ENCODE measurements around the gene RCOR2. TPM values are rescaled to one million over a fixed set of nuclear protein-coding genes. Genes with fewer than 3 reads are reported as not detected.
"Not testable (repeated sequence)": the region's sequence is repeated elsewhere in the genome, so short reads cannot be mapped to it uniquely, and the experiment has no call there.

RCOR2 gene
- total RNA-seq, 1 experiment from 2014 or later: 0.61 TPM

DNA sequence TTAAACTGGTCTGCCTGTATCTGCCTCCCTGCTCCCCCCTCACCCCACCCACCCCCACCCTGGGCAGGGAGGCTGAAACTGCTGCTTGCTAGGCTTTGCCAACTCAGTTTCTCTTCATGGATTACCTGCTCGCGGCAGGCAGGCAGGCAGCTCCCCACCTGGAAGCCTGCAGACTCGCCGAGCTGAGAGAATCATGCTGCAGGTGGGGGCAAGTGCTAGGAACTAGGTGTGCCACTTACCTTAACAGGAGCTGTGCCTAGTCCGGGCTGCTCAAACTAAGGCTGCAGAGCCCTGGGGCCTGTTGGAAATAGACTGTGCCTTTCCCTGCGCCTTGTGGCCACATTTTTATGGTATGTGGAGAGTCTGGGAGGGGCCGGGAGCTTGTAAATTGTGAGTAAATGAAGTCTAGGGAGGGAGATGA is 47.8 kb downstream of the RCOR2 start:
- no peak for DNase-seq (ENCODE audit: low read depth)
- in situ Hi-C loops (cut with HindIII; ENCODE audit: low pct_unique_long_range_greater_than_20kb, low sequenced_read_pairs): no loop called here

DNA sequence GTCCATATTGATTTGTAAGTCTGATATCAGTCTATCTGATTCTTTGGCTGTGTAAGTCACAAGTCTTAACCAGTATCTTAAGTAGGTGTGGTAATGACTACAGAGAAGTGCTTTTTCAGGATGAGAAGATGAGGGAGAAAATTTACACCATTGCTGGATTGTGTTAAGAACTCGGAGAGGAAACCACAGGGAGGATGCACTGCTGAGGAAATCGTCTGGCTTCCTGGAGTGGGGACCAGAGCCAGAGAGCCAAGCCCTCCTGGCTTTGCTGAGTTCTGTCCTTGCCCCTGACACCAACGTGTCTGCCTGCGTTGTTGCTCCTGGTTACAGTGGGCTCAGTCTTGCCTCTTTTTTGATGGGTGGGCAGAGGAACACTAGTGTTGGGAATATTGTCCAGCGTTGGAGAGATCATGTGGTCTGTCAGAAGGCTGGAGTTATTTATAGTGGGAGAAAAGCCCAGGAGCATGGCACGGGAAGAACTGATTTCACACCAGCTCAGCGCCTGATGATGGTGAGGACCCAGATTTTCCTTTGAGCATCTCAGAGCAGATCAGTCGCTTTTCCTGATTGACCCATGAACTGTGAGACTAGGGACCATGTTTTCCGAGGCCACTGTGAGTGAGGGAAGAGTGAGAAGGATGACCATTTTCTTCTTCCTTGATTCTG is 48.4 kb downstream of the RCOR2 start:
- in situ Hi-C loops (cut with HindIII; ENCODE audit: low pct_unique_long_range_greater_than_20kb, low sequenced_read_pairs): no loop called here
- DNase-seq (ENCODE audit: low read depth): no peak

DNA sequence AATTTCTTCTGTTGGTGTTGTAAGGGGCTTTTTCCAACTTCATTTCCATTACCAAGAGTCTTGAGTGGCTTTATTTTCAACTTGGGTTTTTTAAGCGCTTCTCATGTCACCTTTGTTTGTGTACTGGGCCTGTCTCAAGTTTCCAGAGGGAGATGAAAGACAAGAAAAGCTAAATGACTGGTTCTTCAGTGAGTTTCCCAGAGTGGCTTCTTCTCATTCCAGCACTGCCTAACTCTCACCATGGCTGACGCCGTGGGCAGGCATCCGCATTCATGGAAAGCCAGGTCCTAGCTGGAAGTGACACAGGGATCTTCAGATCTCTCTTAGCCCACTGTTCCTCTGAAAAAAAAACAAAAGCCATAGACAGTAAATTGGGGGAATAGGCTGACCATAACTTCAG is 49.5 kb downstream of the RCOR2 start:
- in situ Hi-C loops (cut with HindIII; ENCODE audit: low pct_unique_long_range_greater_than_20kb, low sequenced_read_pairs): no loop called here
- no peak for DNase-seq (ENCODE audit: low read depth)

DNA sequence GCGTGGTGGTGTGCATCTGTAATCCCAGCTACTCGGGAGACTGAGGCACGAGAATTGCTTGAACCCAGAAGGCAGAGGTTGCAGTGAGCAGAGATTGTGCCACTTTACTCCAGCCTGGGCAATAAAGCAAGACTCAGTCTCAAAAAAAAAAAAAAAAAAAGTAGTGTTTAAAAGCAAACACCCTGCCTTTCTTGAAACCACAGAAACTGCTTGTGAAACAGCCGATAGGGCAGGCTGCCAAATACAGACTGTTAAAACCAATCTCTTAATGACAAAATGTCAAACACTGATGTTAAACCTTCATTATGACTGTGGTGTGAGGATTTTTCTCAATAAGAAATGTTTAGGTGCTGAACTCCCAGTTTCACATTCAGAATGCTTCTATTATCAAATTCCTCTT is 50.8 kb downstream of the RCOR2 start:
- in situ Hi-C loops (cut with HindIII; ENCODE audit: low pct_unique_long_range_greater_than_20kb, low sequenced_read_pairs): no loop called here
- DNase-seq (ENCODE audit: low read depth): no peak

DNA sequence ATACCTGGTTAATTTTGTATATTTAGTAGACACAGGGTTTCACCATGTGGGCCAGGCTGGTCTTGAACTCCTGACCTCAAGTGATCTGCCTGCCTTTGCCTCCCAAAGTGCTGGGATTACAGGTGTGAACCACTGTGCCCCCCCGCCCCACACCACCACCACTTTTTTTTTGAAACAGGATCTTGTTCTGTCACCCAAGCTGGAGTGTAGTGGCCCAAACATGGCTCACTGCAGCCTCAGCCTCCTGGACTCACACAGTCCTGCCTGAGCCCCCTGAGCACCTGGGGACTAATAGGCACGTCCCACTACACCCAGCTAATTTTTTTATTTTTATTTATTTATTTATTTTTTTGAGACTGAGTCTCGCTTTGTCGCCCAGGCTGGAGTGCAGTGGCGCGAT is 53.3 kb downstream of the RCOR2 start:
- DNase-seq (ENCODE audit: low read depth); in situ Hi-C loops (cut with HindIII; ENCODE audit: low pct_unique_long_range_greater_than_20kb, low sequenced_read_pairs): not testable (repeated sequence)

DNA sequence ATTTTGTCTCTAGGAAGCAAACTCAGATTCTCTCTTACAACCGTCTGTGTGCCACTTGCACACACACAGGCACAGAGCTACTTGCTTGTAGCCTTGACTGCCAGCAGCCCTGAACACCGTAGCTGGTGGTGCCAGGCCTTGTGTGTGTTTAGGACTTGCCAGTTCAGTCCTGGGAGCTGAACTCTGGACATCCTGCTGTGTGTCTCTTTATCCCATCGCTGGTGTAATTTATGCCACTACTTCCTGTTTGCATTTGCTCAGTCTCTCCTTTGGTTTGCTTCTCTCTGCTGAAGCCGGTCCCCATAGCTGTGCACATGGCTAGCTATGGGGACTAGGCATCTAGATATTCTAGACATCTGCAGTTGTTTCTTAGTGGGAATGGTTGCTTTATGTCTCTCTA is 54.0 kb downstream of the RCOR2 start:
- DNase-seq (ENCODE audit: low read depth): no peak

More for the DNA sequence above, 54.0 kb downstream of the RCOR2 start:
- in situ Hi-C loops (cut with HindIII; ENCODE audit: low pct_unique_long_range_greater_than_20kb, low sequenced_read_pairs): no loop called here

Other genes with a start within 250 kb of the RCOR2 start
- gene ATL3, start 245.8 kb downstream of the RCOR2 start, total RNA-seq (2014; rRNA removed; shearing (Covaris generic); ENCODE audit: low replicate concordance): 46.9 and 58.7 TPM in 2 replicates
- gene RTN3, start 235.7 kb downstream of the RCOR2 start, total RNA-seq (2014; rRNA removed; shearing (Covaris generic); ENCODE audit: low replicate concordance): 98.2 and 107 TPM in 2 replicates
- gene ZFTA, start 148.4 kb downstream of the RCOR2 start, total RNA-seq (2014; rRNA removed; shearing (Covaris generic); ENCODE audit: low replicate concordance): 6.1 and 21.5 TPM in 2 replicates
- 22.5 and 29.0 TPM in 2 replicates for gene SPINDOC, start 103.7 kb downstream of the RCOR2 start, total RNA-seq (2014; rRNA removed; shearing (Covaris generic); ENCODE audit: low replicate concordance)
- 5.6 and 8.9 TPM in 2 replicates for gene MARK2, start 78.1 kb downstream of the RCOR2 start, total RNA-seq (2014; rRNA removed; shearing (Covaris generic); ENCODE audit: low replicate concordance)
- gene NAA40, start 21.8 kb upstream of the RCOR2 start, total RNA-seq (2014; rRNA removed; shearing (Covaris generic); ENCODE audit: low replicate concordance): 15.1 and 29.2 TPM in 2 replicates
- 573 and 596 TPM in 2 replicates for gene COX8A, start 57.5 kb upstream of the RCOR2 start, total RNA-seq (2014; rRNA removed; shearing (Covaris generic); ENCODE audit: low replicate concordance)
- gene OTUB1, start 69.3 kb upstream of the RCOR2 start, total RNA-seq (2014; rRNA removed; shearing (Covaris generic); ENCODE audit: low replicate concordance): 80.6 and 97.3 TPM in 2 replicates
- gene FLRT1, start 118.8 kb upstream of the RCOR2 start, total RNA-seq (2014; rRNA removed; shearing (Covaris generic); ENCODE audit: low replicate concordance): 0.03 and 0.37 TPM in 2 replicates
- gene MACROD1, start 248.9 kb upstream of the RCOR2 start, total RNA-seq (2014; rRNA removed; shearing (Covaris generic); ENCODE audit: low replicate concordance): 38.9 and 42.9 TPM in 2 replicates

Measured in Caki2 (cell line).